GM20431 (cell line): Measurements from ENCODE around the gene DKKL1.
"Not testable (repeated sequence)": the region's sequence is repeated elsewhere in the genome, so short reads cannot be mapped to it uniquely, and the experiment has no call there.

Experiments used
- in situ Hi-C: fragments of 300-500 bp; cut with MseI, MboI; formaldehyde crosslinking; loops from one replicate; pipeline ENCODE4 v1.15.0; 2020; ENCODE audit warnings: low sequenced_read_pairs; ENCODE audit not compliant: unreplicated experiment

The DKKL1 gene

GRCh38 chr19:49359851-49360820, 3.5 kb upstream of the DKKL1 start:
- in situ Hi-C loops, result no loop called here

DNA sequence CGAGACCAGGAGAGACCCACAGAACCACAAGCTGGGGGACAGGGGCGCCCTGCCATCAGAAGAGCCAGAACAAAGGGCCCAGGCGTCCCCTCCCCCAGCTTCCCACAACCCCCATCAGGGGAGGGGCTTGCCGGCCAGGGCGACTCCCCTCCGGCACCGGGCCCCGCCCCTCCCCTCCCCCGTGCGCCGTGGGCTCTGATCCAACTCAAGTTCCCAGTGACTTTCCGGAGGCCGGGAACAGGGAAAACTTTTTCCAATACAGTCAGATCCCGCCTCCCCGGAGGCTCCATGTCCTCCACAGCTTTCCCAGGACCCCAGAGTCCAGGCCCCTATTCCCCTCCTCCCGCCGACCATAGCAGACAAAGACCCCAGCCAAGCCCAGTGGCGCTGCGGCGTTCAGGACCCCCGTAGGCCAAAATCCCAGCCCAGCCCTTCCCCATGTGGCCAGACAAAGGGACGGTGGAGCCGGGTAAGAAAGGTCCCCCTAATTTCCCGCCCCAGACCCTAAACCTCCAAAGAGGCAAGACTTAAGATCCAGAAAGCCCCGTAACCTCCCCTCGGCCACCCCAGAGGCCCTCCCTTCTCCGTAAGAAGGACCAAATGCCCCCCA, 2.1 kb upstream of the DKKL1 start:
- in situ Hi-C loops, result no loop called here

GRCh38 chr19:49362048-49362928, 1.4 kb upstream of the DKKL1 start, which contains the start of gene TEAD2:
Gene TEAD2, minus strand, starts transcription at chr19:49362416. Its CDS starts 2,341 bp downstream, at chr19:49360075.
- in situ Hi-C loops, result no loop called here

- in situ Hi-C loops, result no loop called here
Observed at GRCh38 chr19:49362929-49363267, 779 bp upstream of the DKKL1 start.

DNA sequence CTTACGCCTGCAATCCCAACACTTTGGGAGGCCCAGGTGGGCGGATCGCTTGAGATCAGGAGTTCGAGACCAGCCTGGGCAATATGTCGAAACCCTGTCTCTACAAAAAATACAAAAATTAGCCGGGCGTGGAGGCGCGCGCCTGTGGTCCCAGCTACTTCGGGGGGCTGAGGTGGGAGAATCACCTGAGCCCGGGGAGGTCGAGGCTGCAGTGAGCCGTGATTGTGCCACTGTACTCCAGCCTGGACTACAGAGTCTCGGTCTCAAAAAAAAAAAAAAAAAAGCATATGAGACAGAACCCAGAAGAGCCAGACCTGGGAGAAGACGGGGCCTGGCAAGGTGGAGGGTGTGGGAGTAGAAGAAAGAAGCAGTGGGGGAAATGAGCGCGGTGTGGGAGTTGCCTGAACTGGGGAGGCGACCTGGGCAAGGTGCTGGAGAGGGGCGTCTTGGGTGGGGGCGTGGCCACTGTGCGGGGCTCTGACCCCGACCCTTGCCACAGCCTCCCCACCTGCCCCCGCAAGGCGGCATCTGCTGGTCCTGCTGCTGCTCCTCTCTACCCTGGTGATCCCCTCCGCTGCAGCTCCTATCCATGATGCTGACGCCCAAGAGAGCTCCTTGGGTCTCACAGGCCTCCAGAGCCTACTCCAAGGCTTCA, 533 bp downstream of the DKKL1 start:
- in situ Hi-C loops, result no loop called here

- in situ Hi-C loops, result no loop called here
Observed at GRCh38 chr19:49366110-49366509, 2.4 kb downstream of the DKKL1 start.

DNA sequence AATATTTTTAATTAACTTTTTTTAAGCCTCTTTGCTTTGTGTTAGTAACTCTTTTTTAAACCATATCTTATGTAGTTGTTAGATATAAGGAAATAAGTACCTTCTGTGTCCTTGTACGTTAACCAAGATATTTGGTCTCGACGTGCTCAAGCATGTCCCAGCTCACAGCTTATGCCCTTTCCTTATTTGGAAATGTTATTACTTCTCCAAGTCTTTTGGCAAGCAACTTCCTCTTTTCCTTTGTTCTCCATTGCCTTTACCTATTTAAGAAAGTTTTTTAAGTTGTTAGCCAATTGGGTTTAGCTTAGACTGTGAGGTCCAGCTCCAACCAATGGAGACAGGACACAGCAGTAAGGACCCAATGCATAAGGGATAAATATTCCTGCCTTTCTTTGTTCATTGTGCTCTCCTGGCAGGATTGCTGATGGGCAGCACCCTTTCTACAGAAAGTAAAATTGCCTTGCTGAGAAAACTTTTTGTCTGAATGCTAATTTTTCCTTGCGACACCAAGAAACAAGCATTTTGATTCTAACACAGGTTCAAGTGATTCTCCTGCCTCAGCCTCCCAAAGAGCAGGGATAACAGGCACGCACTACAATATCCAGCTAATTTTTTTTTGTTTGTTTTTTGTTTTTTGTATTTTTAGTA, 5.2 kb downstream of the DKKL1 start:
- in situ Hi-C loops, result no loop called here

DNA sequence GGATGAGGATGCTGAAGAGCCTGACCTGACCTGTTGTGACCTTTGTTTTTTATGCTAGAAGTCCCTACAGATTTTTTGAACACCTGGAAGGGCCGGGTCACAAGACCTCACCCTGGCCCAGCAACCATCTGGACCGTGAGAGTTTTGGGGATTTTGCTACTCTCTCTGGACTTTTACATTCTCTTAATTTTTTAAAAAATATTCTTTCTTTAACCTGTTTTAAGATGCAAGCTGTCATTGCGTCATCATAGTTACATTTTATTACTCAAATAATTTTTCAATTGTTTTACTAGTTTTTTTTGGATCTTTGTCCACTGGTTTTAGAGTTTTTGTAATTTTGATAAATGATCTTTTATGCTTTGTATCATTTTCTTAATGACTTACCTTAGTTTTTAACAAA, 7.5 kb downstream of the DKKL1 start:
- in situ Hi-C loops, result no loop called here

- in situ Hi-C loops, result not testable (repeated sequence)
Observed at GRCh38 chr19:49373174-49373573, 9.5 kb downstream of the DKKL1 start.

DNA sequence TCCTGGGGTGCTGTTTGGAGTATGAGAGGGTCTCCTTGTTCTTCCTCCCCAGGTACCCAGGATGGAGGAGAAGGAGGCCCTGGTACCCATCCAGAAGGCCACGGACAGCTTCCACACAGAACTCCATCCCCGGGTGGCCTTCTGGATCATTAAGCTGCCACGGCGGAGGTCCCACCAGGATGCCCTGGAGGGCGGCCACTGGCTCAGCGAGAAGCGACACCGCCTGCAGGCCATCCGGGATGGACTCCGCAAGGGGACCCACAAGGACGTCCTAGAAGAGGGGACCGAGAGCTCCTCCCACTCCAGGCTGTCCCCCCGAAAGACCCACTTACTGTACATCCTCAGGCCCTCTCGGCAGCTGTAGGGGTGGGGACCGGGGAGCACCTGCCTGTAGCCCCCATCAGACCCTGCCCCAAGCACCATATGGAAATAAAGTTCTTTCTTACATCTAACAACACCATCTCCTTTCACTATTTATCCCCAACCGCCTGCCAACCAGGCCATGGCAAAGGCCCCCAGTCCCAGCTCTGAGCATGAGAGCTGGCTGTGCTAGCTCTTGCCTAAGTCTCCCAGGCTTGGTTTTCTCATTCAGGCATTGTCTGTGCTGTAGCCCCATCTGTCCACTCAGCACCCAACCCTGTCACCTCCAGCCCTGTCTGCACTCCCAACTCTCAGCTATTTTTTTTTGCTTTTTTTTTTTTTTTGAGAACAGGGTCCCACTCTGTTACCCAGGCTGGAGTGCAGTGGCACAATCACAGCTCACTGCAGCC, 11.2 kb downstream of the DKKL1 start:
- in situ Hi-C loops, result no loop called here

DNA sequence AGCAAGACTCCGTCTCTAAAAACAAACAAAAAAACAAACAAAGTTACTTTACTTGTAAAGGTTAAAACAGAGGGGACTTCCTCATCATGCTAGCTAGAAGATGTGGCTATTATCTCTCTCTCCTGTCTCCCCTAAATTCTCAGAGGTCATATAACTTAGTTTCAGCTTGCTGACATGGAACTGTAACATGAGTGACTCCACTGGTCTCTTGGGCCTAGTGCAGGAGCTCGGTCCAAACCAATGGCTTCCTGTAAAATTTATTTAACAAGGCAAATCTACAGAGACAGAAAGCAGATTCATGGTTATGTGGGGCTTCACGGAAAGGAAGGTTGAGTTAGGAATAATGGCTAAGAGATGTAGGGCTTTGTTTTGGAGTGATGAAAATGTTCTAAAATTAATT, 14.8 kb downstream of the DKKL1 start:
- in situ Hi-C loops, result no loop called here

- in situ Hi-C loops, result no loop called here
Observed at GRCh38 chr19:49380391-49380790, 16.7 kb downstream of the DKKL1 start.

- in situ Hi-C loops, result no loop called here
Observed at GRCh38 chr19:49382639-49383038, 19.0 kb downstream of the DKKL1 start.

- in situ Hi-C loops, result no loop called here
Observed at GRCh38 chr19:49383599-49383998, 19.9 kb downstream of the DKKL1 start.

GRCh38 chr19:49387936-49388372, 24.3 kb downstream of the DKKL1 start, which contains the start of gene KASH5:
Gene KASH5, plus strand, starts transcription at chr19:49388249. Its CDS starts 2,635 bp downstream, at chr19:49390884.
- in situ Hi-C loops, result no loop called here

DNA sequence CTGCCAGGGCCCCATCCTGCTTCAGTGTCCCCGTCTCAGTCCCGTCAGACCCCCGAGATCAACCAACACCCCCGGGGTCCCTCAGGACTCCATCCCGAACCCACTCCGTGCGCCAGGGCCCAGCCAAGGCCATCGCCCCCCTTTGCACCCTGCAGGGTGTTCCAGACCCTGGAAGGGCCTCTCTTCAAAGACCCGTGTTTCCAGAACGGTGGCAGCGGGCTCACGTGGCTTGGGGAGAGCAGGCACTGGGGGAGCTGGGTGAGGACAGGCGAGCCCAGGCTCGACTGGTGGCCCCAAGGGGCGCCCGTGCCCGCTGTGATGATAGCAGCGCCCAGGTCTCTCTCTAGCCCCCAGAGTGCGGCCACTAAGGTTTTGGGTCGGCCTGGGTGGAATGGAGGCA, 25.7 kb downstream of the DKKL1 start:
- in situ Hi-C loops, result no loop called here

GRCh38 chr19:49390131-49390928, 26.7 kb downstream of the DKKL1 start:
- in situ Hi-C loops, result no loop called here

DNA sequence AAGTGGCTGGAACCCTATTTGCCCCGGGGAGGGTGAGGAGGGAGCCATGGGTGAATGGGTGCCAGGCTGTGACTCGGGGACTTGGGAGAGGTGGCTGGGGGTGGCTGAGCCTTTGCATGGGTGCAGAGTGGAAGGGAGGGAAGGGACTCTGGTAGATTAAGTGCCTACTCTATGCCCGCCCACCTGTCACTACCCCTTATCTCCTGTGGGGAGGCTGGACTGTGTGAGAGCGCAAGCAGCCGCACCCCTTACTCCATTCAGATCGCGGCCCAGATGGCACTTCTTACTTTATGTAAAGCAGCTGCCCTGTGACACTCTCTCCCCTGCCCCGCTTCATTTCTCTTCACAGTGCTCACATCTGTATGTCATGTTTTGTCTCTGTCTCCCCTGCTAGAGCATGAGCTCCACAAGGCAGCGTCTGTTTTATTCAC, 27.3 kb downstream of the DKKL1 start:
- in situ Hi-C loops, result no loop called here
